Measurements from ENCODE around the gene GALNT15.

GALNT15 gene, protein sequence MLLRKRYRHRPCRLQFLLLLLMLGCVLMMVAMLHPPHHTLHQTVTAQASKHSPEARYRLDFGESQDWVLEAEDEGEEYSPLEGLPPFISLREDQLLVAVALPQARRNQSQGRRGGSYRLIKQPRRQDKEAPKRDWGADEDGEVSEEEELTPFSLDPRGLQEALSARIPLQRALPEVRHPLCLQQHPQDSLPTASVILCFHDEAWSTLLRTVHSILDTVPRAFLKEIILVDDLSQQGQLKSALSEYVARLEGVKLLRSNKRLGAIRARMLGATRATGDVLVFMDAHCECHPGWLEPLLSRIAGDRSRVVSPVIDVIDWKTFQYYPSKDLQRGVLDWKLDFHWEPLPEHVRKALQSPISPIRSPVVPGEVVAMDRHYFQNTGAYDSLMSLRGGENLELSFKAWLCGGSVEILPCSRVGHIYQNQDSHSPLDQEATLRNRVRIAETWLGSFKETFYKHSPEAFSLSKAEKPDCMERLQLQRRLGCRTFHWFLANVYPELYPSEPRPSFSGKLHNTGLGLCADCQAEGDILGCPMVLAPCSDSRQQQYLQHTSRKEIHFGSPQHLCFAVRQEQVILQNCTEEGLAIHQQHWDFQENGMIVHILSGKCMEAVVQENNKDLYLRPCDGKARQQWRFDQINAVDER

DNA sequence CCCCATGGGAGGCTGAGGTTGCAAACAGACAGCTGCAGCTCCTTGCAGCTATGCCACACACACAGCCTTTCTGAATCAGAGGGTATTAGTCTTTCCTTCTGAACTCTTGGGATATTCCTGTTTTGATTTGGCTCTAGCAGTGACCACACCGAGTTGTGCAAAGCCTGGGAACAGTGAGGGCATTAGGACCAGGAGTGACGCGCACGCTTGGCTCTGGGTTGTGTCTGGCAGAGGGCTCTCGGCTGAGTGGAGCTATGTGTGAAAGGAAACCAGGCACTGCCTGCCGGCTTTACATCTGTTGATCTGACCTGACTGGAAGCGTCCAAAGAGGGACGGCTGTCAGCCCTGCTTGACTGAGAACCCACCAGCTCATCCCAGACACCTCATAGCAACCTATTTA lies at the start of gene GALNT15:
GALNT15 (plus strand) TSS at position 292 of the 400 bp plus-strand sequence. CDS start 472 bp downstream, outside the sequence.
- no peak for DNase-seq

DNA sequence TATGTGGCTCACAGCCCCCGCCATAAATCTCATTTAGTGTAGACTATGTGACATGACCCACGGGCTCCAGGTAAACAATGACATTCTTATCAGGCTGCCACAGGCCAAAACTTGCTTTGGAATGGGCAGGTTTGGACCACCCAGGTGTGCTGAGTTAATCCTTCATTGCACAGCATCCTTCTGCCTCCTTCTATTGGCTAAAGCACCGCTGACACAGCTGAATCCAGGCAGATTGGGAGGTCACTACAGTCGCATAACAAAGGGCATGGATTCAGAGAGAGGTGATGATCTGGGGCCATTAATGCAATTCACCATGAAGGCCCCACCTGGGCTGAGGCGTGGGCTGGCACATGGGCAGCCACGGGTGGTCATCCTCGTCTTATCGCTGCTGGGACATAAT lies 47.8 kb upstream of the GALNT15 start:
- no peak for DNase-seq

DNA sequence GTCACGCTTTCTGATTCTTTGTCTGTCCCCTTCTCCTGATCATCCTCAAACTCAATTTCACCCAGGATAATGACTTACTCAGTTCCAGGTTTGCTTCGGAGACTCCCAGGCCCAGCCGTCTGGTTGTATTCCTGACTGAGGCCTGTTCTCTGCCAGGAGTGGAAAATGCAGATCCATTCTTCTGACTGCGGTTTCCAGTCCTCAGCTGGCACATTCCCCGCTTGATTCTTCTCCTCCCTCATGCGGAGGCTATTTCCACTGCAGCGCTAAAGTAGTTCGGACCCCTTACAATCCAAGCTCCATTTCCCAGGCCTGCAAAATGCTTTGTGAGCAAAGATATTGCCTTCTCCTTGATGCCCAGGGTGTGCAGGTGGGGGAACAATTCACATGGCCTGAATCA lies 47.2 kb upstream of the GALNT15 start:
- DNase-seq = no peak

DNA sequence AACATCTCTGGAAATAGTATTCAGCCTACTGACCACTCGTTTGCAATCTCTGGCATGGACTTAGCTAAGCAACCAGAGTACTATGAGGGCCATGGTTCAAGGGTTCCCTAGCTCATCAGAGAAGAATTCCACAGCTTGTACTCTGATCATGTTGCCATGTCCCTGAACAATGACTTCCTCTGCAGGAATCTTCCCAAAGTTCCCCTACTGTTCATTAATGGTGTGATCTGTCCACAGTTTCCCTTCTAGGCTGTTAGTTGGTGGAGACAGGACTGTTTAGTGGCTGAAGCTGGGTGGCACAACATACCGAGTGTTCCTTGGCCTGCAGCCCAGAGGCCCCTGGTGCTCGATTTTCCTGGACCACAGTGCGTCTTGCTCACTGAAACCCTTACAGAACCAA lies 44.4 kb upstream of the GALNT15 start:
- no peak for DNase-seq

DNA sequence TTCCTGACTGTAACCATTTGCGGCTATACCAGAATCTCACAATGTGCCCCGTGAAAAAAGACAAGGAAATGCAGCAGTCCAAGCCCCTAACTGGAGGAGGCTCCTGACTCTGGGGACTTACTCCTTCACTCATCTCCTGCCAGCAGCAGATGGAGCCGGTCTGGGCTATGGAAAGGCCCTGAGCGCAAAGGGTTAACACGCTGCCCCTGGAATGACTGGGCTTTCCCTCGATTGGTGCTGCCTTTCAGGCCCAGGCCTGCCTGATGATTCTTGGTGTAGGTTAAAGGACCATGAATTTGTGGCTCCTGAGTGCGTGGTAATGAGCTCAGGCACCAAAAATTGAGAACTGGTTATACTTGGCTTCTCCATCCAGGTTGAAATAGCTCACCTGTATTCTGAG lies 42.3 kb upstream of the GALNT15 start:
- no peak for DNase-seq

DNA sequence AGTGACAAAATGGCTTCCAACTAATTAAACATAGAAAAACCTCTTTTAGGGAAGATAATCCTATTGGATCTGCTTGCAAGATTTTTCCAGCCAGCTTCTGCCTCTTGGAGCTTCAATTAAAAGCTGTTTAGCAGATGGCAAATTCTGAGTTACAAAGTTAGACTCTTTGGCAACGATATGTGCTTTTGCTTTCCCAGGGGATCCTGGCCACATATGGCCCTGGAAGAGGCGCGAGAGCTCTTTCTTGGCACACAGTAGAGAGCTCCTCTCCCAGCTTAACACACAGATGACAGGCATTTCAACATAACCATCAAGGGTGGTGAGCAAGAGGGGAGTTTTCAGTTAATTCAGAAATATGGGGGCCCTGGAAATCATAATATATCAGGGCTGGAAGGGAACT lies 41.6 kb upstream of the GALNT15 start:
- no peak for DNase-seq

DNA sequence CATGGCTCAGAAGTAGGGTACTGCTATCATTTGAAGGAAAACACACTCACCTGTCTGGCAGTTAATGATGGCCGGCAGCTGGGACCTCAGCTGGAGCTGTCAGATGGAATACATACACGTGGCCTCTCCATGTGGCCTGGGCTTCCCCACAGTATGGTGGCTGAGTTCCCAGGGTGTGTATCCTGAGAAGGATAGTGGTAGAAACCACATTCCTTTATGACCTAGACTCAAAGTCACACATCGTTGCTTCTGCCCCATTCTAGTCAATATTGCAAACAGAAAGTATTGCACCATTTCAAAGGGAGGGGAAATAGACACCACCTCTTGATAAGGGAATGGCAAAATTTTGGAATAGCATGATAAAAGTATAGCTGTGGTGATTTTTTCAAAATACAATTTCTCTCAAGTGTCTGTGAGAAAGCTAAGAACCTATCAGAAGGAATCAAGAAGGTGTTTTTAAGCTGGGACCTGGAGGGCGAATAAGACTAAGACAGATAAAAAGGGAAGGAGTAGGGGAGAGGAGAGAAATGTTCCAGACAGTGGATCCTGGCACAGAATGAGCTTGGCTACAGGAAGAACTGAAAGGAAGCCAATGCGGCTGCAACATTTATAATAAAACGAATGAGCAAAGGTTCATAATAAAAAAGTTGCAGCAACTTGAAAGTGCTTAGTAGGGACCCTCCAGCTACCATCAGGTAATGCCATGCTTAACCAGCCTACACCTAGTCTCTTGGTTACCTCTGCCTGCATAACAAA lies 40.1 kb upstream of the GALNT15 start:
- no peak for DNase-seq

DNA sequence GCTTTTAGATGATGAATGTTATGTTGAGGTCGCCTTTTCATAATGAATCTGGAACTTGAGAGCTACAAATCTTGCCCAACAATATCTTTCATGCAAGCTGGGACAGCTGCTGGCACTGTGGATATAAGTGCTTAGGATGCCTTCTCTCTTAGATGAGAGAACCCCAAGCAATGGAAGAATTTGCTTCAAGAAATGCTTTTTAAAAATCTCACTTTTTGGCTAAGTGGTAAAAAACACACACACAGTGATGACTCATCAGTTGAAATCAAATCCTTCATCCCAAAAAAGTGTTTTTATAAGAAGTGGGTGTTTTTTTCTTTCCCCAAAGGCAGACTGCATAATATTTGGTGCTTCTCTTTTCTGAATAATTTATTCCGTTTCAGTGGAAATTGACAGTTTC lies 38.4 kb upstream of the GALNT15 start:
- DNase-seq = no peak

DNA sequence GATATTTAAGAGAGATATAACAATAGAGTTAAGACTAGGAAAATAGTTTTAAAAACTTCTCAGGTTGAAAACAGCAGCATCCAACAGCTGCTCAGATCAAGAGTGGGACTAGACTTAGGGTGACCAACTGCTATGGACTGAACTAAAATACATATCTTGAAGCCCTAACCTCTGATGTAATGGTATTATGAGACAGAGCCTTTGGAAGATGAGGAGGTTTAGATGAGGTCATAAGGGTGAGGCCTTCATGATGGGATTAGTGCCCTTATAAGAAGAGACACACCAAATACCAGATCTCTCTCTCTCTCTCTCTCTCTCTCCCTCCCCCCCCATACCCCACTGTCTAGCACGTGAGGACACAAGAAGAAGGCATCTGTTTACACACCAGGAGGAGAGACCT lies 37.4 kb upstream of the GALNT15 start:
- no peak for DNase-seq

DNA sequence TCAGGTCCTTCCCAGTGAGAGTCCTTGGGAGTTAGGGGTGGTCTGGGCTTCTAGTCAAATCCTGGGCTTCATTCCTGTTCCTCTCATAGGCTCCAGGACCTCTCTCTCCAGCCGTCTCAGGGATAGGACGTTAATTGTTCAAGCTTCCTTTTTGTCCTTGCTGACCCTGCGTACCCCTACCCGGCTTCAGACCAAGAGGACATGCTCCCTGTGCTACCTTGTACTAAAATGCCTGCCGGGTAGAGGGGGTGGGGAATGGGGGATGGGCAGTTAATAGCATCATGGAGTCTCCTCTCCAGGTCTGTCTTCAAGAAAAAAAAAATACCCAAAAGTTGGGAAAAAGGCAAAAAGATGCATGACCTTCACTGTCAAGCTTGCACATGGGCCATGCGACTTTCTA lies 36.5 kb upstream of the GALNT15 start:
- no peak for DNase-seq

DNA sequence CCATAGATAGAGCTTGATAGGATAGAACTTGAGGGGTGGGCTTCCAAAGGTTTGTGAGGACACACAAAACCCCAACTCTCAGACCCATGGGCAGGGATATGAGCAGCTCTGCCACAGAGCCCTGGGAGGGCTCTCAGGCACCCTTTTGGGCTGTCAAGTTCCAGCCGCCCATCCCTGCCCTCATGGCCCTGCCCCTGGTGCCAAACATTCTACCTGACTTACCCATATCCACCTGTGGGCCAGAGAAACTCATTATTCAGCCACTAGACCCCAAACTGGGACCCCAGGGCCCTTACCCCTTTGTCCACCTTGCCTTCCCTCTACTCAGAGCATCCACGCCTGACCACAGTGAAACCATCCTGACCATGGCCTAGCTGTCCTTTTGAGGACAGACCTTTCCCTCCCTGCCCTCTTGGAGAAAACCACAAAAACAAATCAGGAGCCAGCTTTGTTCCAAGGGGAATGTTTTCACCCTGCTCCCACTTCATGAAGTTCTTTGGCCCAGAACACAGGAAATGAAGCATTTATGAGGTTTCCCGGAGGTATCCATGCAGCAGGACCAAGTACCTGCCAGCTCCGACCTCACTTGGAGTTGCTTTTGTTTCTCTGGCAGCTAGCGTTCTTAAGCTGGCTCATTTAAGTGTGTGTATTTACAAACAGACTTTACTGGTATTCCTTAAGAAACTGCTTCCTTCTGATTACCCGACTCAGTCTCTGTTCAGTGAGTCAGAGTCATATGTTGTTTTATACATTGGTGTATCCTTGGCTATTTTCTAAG lies 34.2 kb upstream of the GALNT15 start:
- DNase-seq = no peak

DNA sequence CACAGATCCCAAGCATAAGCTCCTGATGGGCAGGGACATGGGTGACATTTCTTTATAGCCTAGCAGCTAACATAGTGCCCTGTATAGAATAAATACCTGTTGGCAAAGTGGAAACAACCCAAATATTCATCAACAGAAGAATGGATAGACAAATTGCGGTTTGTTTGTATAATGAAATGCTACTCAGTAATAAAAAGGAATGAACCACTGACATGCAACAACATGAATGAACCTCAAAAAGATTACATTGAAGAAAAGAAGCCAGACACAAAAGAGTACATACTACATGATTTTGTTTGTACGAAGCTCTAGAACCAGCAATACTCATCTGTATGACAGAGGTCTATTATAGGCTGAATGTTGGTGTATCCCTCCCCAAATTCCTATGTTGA lies 33.6 kb upstream of the GALNT15 start:
- no peak for DNase-seq

DNA sequence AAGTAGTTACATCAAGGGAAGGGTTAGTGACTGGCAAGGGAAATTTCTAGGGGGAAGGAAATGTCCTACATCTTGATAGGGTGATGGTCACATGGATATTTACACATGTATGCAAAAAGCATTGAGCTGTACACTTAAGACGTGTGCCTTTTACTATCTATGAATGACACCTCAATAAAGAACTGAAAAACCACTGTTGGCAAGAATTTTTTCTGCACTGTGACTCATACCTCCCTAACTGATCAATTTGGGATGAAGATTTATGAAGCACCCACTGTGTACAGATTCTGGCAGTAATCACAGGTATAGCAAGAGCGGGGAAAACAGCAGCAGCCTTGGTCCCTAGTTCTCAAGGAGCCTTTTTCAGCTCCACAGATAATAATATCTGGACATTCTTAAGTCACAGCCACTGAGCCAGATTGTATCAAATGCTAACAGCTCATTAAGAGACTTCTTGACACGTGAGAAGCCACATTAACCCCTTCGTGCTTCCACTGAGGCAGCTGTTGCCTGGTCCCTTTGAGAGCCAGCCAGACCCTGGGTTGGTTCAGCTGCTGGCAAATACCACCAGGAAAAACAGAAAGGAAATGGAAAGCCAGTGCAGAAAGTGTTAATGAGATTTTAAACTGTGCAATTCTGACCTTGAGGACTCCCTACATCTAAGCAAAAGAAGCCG lies 32.0 kb upstream of the GALNT15 start:
- no peak for DNase-seq

DNA sequence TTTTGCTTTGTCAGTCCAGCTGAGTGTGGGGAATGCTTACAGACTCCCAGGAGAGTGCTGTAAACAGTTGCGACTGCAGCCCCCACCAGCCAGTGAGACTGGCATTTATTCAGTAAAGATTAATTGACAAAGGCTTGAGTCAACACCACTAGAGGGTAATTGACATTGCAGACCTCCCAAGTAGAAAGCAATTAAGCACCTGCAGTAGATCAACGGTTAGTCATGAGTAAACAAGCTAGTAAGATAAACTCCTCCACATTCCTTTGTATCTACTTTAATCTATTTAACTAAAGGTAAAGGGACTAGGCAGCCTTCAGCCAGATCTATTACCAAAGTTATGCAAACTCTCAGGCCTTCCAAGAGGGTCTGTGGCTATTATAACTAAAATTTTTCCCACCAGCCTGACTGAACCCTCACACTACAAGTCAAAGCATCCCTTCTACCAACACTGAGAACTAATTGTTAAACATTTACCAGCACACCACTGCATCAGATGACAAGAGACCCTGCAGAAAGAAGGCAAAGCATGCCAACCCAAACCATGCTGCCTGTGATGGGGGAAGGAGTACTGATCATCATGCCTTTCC lies 30.5 kb upstream of the GALNT15 start:
- no peak for DNase-seq

DNA sequence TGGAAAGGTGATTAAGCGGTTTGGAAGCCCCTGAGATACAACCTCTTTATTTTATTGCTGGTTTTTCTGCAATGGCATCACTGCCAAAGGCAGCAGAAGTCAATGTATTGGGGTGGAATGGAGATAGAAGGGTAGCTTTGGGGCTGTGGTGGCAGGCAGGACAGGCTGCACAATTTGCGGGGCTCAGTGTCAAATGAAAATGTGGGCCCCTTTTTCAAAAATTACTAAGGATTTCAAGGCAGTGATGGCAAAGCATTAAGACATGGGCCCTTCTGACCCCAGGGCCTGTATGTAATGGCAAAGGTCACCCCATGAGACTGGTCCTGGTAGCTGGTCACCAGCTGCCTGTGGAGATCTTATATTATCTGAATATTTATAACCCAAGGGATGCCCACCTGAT lies 29.3 kb upstream of the GALNT15 start:
- DNase-seq = no peak

DNA sequence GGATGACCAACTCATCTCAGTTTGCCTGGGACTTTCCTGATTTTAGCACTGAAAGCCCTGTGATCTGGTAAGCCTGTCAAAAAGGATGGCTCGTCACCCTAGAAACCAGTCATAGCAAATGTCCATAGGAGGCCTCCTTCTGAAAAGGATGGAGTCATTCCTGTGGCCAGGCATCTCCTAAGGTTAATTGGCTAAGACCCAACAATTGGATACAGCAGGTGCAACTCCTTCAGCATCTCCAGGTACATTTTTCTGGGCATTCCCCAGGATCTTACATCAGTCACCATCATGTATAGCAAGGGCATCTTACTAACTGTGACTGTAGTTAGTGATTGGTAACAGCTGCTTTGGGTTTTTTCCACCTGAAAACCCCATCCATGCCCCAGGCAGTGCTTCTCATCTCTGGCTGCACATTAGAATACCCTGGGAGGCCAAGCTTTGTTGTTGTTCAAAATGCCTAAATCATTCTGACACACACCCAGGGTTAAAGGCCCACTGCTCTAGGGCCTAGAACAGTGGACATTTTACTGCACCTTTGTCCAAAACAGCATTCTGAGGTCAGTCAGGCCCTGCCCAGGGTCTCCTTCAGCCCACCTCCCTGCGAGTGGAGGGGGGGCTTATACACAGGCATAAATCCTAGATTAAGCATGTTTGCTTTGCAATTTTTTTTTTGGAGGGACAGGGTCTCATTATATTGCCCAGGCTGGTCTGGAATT lies 28.3 kb upstream of the GALNT15 start:
- DNase-seq = no peak

DNA sequence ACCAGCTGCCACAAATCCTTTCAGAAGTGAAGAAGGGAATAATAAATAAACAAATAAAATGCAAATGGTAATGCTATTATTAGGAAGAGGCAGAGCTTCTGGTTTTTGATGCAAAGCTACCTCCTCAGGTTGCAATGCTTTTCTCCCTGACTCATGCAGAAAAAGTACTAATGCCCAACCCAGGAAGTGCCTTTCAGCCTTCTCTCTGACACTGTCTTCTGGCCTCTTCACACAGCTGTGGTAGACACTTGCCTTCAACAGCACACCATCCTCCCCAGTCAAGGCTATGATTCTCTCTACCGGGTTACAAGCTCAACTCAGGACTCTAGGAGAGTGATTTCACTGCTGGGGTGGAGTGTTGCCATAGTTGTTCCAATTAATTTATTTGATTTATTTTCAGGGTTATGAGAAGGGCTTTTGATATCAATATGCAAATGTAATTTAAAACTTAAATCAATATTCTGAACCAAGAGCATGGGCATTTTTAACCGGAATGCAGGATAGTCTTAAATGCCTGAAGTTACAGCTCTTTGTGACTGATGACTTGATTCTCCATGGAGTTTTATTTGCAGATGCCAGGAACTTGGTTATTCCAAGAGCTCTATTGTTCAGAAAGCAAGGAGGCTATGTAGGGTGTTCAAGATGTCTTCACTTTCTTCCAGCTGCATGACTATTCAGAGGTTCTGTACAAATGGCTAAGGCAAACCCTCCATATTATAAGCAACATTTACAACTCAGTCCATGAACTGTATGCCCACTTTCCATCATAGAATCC lies 27.1 kb upstream of the GALNT15 start:
- no peak for DNase-seq

DNA sequence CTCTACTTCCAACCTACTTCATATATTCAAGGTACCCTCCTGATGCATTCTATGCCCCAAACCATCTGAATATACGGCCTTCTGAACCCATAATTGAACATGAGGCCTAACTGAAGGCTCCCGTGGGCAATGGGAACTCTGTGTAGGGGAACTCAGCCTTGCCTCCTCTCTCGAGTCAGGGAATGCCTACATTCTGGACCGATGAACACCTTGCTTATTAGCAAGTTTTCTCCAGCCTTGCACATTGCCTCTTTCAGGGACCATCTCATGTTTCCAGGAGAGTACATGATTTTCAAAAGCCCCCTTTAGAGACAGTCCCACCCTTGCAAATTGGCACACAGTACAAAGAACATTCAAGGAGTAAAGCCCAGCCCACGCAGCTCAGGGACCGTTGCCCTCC lies 26.3 kb upstream of the GALNT15 start:
- DNase-seq = no peak

DNA sequence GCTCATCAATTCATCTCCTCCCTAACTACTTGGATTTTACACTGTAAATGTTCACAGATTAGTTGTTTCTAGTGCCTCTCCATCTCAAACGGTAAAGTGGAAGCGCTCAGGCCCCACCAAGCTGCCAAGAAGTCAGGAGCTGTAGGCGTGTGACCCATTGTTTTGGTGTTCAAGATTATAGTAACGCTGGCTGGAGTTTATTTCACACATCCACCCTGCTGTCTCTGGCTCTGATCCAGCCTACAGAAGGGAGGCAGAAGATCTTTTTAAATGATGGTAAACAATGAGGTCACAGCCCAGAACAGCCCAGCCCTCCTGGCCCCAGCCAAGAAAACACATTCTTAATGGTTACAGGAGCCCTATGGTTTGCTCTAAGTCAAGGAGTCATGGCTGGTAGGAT lies 25.7 kb upstream of the GALNT15 start:
- DNase-seq = no peak

DNA sequence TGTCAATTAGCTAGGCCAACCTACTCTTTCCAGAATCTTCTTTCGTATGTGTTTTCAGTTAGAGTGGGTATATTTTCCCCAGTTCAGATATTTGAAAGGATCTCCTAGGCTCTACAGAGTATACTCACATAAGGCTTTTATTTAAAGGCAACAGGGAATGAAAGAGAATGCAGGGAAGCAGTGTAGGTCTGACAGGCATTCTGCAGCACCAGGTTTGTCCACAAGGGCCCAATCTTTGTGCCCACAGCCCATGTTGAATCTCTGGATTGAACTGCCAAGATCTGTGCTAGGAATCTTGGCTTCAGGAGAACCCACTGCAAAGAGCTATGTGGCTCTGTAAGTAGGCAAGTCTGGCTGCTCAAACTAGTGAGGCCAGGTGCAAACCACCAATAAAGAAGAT lies 24.2 kb upstream of the GALNT15 start:
- DNase-seq = no peak

DNA sequence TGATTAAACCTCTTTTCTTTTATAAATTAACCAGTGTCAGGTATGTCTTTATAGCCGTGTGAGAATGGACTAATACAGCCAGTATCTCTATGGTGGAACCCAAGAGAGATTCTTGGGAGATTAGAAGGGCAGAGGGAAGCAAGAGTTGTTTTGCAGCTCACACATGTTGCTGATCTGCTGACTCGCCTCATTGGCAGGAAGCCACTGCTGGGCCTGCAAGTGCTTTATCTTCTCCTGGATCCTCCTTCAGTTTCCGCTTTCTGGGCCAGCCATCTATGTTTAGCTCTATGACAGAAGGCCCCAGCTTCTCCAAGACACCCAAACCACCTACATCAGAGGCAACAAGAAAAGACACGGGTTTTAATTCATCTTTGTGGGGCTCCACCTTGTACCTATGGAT lies 23.4 kb upstream of the GALNT15 start:
- no peak for DNase-seq

All from NK-92 treated with Interleukin-12 subunit alpha and Interleukin-12 subunit beta, amount 100 ng/mL, for 24 hours (cell line).